GM19463 (cell line): ENCODE data around the gene HECTD4.
"Not testable (repeated sequence)": the region's sequence is repeated elsewhere in the genome, so short reads cannot be mapped to it uniquely, and the experiment has no call there.

ENCODE experiments used
- ATAC-seq: cut with Tn5 transposase; IDR thresholded peaks from one replicate; pipeline ENCODE4 v1.9.1; 2021; ENCODE audit warnings: mild to moderate bottlenecking, moderate library complexity; ENCODE audit not compliant: unreplicated experiment

HECTD4 gene

GRCh38 chr12:112354399-112354798, 27.8 kb downstream of the HECTD4 start:
- no peak for ATAC-seq

DNA sequence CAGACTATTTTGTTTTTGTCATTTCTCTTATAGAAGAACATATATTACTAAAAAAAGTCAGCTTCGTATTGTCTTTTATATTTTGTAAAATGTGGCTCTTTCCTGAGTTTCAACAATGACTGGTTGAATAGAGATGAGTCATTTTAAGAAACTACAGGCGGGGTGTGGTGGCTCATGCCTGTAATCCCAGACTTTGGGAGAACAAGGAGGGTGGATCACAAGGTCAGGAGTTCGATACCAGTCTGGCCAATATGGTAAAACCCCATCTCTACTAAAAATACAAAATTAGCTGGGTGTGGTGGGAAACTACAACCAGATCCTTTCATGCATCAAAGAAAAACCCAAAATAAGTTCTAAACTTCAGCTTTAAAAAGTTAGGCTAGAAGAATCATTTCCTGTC, 28.8 kb downstream of the HECTD4 start:
- no peak for ATAC-seq

GRCh38 chr12:112352921-112353320, 29.3 kb downstream of the HECTD4 start:
- ATAC-seq = no peak

DNA sequence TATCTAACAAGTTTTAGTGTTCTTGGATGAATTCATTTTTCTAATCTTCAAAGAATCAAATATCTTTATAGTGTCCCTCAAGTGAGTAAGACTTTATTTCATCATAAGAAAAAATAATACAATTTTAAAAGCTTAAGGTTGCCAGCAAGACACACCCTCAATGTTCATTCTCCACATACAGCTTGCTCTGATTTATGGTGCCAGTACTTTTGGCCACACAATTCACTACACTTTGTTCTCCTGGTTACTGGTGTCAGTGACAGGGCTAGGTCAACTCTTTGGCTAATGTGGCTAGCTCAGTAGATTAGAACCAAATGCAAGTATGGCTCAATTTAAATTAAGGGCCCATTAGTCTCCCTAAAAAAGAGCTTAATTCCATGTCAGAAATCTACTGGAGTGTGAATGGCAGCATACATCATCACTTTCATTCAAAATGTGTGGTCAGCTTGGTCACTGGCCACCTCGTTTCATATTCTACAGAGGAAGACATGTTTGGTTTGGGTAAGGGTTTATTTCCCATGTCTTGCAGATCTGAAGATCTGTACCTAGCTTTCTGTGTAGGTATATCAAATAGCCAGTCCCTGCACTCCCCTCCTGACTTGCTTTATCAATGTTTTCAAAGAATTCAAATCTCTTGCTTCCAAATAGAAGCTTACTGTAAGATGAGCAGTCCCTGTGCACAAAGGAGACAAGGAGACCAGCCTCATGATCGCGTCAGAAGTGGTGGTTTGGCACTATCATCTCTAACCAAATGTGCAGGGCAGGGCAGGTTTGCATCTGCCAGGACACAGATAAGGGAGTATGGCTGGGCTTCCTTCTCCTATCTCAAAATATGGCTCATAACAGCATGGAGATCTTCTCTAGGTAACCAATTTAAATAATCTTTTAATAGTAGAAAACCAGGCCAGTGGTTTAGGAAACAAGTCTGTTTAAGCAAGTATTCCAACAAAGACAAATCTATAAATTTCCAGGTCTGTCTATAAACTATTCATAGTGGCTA, 31.3 kb downstream of the HECTD4 start:
- ATAC-seq = no peak

DNA sequence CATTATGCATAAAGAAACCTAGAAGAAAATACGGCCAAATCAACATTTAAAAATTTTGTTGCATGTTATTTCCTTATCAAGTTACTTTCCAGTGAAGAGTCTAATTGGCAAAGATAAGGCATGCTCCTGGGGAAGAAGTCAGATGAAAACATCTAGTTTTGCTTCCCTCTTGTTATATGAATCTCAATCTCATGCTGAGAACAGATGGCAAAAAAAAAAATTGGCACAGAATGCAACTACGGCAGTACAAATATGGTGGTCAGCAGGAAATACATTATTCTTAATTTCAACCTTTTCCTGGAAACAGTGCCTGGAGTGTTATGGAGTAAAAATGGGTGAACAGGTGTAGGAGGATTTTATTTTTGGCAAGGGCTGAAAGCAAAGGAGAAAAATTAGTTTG, 32.8 kb downstream of the HECTD4 start:
- no peak for ATAC-seq

DNA sequence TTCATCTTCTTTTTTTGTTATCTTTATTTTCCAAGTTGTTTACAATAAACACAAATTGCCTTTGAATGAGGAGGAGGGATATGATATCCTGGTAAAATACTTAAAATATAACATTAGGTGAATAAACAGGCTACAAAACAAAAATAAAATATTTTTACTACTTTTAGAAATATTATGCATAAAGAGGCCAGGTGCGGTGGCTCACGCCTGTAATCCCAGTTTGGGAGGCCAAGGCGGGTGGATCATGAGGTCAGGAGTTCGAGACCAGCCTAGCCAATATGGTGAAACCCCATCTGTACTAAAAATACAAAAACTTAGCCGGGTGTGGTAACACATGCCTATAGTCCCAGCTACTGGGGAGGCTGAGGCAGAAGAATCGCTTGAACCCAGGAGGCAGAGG, 33.3 kb downstream of the HECTD4 start:
- not testable (repeated sequence) for ATAC-seq

DNA sequence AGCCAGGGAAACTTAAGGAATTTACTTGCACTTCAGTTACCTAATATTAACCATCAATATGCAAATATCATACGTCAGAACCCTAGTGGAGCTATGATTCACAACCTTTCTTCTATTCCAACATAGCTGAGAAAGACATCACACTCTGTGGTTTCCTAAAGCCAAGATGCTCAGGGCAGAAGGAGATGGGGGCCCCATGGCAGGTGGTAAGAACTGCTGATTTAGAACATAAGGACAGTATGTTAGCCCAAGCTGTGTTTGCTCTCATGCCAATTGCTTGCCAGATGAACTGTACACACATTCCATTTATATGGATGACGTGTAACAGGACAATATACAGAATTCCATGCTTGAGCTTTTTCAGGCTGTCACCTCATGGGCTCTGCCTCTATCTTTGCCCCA, 34.6 kb downstream of the HECTD4 start:
- no peak for ATAC-seq

- no peak for ATAC-seq
Measured at GRCh38 chr12:112346194-112346593, 36.0 kb downstream of the HECTD4 start.

DNA sequence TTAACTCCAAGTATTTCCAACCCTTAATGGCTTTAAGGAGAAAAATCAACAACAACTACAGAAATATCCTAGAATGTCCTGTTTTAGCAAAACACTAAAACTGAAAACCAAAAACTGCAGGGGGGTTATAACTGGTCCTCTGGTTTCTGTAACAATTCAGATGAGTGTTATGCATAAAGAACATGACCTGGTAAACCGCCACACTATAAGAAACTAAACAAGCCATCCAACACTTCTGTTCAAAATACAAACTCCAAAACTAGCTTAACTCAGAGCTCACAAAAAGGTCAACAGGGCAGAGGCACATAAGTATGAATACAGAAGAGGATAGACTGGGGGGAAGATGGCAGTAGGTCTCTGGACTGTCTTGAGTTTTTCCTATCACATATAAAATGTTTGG, 38.0 kb downstream of the HECTD4 start:
- no peak for ATAC-seq

- no peak for ATAC-seq
Measured at GRCh38 chr12:112342587-112342986, 39.6 kb downstream of the HECTD4 start.

DNA sequence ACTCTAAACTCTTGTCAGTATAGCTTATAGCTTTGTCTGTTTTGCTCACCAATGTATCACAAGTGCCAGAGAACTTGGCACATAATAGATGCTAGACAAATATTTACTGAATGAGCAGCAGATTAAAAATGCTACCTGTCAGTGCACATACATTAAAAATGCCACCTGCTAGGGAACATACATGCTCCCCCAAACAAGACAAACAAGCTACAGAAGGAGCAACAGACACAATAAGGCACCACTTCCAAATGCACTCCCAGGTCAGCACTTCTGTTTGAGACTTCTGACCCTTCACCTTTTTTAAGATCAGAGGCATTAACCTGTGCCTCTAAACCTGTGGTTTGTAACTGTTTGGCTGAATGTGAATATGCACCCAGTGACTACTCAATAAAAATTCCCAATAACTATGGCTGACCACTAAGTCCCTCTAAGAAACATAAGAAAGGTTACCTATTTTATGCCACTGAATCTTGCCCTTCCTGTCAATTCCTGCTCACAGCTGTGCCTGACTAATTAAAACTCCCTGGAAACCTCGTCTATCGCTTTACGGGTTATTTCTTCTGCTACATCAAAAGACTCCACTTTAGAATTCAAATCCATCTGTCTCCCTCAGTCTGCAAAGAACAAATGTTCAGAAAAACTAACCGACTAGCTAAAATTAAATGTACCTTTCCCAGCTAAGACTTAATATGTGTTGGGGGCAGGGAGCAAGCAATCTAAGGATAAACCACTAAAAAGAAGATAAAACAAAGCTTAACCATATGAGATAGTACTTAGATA, 41.0 kb downstream of the HECTD4 start:
- ATAC-seq = no peak

GRCh38 chr12:112340230-112340629, 42.0 kb downstream of the HECTD4 start:
- no peak for ATAC-seq

DNA sequence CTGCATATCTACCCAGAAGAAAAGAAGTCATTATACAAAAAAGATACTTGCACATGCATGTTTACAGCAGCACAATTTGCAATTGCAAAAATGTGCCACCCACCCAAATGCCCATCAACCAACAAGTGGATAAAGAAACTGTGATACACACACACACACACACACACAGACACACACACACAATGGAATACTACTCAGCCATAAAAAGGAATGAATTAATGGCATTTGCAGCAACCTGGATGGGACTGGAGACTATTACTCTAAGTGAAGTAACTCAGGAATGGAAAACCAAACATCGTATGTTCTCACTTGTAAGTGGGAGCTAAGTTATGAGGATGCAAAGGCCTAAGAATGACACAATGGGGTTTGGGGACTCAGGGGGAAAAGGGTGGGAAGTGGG, 47.2 kb downstream of the HECTD4 start:
- not testable (repeated sequence) for ATAC-seq

DNA sequence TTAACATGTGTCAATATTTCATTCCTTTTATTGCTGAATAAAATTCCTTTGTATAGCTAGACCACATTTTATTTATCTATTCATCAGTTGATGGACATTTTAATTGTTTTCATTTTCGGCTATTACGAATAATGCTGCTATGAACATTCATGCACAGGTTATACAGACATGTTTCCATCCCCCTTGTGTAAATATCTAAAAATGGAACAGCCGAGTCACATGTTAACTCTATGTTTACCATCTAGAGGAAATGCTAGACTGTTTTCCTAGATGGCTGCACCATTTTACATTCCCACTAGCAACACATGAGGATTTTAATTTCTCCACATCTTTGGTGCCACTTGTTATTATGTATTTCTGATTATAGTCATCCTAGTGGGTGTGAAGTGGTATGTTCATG, 49.2 kb downstream of the HECTD4 start:
- no peak for ATAC-seq

GRCh38 chr12:112331886-112332285, 50.3 kb downstream of the HECTD4 start:
- no peak for ATAC-seq

GRCh38 chr12:112330706-112331105, 51.5 kb downstream of the HECTD4 start:
- ATAC-seq = no peak

DNA sequence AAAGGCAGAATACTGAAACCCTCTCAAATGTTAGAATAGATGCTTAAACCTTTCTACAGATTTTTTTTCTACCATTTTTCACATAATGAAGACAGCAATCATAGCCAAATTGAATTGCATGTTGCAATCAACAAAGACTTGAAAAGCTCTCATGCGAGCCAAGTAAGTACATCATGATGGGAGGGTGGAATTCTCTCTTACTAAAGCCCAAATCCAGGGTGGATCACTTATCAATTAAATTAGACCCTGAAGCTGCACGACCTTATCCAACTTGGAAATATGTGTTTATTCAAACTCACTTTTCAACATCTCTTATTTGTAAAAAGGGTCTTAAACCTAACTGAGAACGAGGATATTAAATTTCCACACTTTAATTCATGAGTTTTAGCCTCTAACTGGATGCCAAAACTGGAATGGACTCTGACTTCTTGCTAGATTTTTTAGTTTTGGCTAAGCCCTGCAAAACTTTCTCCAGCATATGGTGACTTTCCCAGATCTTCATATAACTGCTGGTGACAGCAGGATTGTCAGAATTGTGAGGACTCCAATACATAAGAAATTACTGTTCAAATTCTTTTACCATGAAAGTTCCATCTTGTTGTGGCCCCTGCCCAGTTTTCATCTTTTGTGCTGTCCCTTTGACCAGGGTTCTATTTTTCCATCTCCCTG, 53.6 kb downstream of the HECTD4 start:
- ATAC-seq = no peak

GRCh38 chr12:112327209-112327938, 54.9 kb downstream of the HECTD4 start:
- ATAC-seq = no peak

DNA sequence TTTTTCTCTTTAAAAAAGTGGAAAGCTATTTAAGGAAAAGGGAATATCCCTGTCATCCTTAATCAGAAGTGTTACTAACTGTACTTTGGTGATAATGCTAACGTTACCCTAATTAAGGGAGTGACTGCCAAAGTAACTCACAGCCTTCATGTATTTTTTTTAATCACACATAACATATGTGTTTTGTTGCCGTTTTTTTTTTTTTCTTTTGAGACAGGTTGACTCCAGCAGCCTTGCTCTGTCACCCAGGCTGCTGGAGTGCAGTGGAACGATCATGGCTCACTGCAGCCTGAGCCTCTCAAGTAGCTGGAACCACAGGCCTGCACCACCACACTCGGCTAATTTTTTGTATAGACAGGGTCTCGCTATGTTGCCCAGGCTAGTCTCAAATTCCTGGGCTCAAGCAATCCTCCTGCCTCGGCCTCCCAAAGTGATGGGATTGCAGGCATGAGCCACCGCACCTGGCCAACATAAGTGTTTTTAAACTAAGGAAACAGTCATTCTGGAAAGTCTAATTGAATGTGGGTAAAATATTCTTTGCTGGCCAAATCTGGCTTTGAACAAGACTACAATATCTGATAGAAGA, 56.5 kb downstream of the HECTD4 start:
- no peak for ATAC-seq

DNA sequence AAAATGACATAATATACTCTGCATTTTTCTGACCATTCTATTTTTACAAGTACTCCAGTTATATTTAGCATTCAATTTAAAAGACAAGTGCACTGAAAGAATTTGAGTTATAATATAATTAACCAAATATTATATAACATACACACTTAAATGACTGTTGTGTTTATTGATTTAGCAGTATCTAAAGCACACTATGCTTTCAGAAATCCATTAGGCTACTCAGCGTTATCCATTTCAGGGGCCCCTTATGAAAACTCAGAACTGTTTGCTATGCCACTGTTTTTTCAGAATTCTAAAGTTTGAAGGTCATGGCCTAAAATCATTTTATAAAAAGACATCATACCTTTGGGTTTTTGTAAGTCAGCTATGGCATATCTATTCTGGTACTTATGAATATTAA, 57.1 kb downstream of the HECTD4 start:
- ATAC-seq = no peak
